Small intestine (tissue), 7 donors: ENCODE results near the gene FAM219A. TPM values are rescaled to one million over a fixed set of nuclear protein-coding genes. Genes with fewer than 3 reads are reported as not detected.
A peak's percentile ranks its signal among the peaks of the same experiment; 100 is the strongest.

ENCODE experiments used
- DNase-seq, 2 donors: peaks; one replicate each; pipeline versions ENCODE4 v3.0.0 to v3.0.0-alpha.2; 2013
- FAIRE-seq: peaks from 2 replicates; lab custom pipeline; 2012; peaks lifted over from hg19 to GRCh38; lab: Jason Lieb, UNC
- H3K27ac ChIP-seq, 3 donors: one replicate each; pipeline ENCODE4 v1.5.1; 2013; ENCODE audit warnings: low read length in 2 of 3, mild to moderate bottlenecking in 2 of 3, control low read depth in 1 of 3, inconsistent platforms in 1 of 3, low read depth in 1 of 3, moderate library complexity in 1 of 3
- H3K27me3 ChIP-seq, 3 donors: one replicate each; pipeline ENCODE4 v1.6.1; 2013; ENCODE audit warnings: low read length in 3 of 3, inconsistent platforms in 1 of 3; ENCODE audit not compliant: control insufficient read depth in 3 of 3, insufficient read depth in 3 of 3
- H3K36me3 ChIP-seq, 3 donors: one replicate each; pipeline ENCODE4 v1.6.1; 2013; ENCODE audit warnings: low read length in 3 of 3, inconsistent platforms in 1 of 3, low read depth in 1 of 3, mild to moderate bottlenecking in 1 of 3, moderate library complexity in 1 of 3; ENCODE audit not compliant: control insufficient read depth in 3 of 3, insufficient read depth in 2 of 3
- H3K4me1 ChIP-seq, 3 donors: one replicate each; pipeline ENCODE4 v1.6.1; 2013; ENCODE audit warnings: low read length in 2 of 3, inconsistent platforms in 1 of 3, low read depth in 1 of 3, mild to moderate bottlenecking in 1 of 3, moderate library complexity in 1 of 3; ENCODE audit not compliant: control insufficient read depth in 3 of 3, insufficient read depth in 2 of 3
- H3K4me3 ChIP-seq, 3 donors: one replicate each; pipeline ENCODE4 v1.5.1; 2013; ENCODE audit warnings: low read length in 3 of 3, control low read depth in 1 of 3, inconsistent platforms in 1 of 3, low read depth in 1 of 3, mild to moderate bottlenecking in 1 of 3, moderate library complexity in 1 of 3
- H3K9me3 ChIP-seq, 2 donors: one replicate each; pipeline ENCODE4 v1.6.1; 2013; ENCODE audit warnings: low read depth in 1 of 2, low read length in 1 of 2; ENCODE audit not compliant: control insufficient read depth in 2 of 2, insufficient read depth in 1 of 2
- WGBS, 3 donors: extraction: QIAGEN DNeasy Blood & Tissue Kit; methylation state at CpG; one replicate each; pipeline ENCODE4 v1.1.7; 2013; 5-methylcytosine and 5-hydroxymethylcytosine counted together
- polyA plus RNA-seq, 4 donors: library from polyadenylated mRNA; stranded (reverse) in 3 of 4; unstranded in 1 of 4; fragments of 200-250 nt in 3 of 4; fragments of 120-200 nt in 1 of 4; gene quantifications; one replicate each; pipeline versions ENCODE4 v1.2.1 to v1.2.3, GENCODE V29; 2013
- donor health status: healthy with polysubstance abuse.
- donor health status: control.
- donor health status: control.
- donor health status: Bipolar disorder and iron deficiency.
- donor health status: healthy.

Gene FAM219A
- polyA plus RNA-seq, 4 donors, result 2.7 to 9.0 (median 4.5) TPM

DNA sequence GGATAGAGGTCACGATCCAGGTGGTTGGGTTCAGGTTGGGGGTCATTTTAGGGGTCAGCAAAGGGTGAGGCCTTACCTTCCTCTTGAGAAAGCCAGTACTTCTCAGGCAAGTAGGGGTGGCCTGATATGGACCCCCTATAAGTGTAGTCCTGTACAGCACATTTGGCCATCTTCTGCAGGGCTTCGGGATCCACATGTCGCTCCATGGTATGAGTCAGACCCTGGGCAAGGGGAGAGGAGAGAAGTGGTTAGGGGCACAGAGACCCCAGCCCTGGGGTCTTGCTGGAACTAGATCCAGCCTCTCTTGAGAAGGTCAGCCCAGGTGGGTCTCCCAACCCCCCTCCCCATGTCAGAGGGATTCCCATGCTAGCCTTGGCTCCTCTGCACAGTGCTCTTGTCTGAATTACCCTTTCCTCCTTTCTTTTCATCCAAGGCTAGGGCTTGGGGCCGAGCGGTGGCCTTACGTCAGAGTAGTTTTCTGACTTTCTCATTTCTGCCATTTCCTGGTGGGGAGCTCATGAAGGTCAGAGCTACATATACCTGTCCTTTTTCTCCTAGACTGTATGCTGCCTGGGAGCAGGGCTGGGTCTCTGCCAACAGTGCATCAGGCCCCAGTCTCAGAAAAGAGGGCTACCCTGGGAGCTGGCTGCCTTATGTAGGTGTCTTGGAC is 72.7 kb downstream of the FAM219A start:
- no peak overlapping the region for H3K27ac ChIP-seq
- DNase-seq, result no peak
- WGBS, 3 donors, result 91 to 97% (median 95%) methylated on average over 6 of the region's 6 CpGs
- no peak overlapping the region for H3K4me3 ChIP-seq
- peaks cover 0 to 8% (median 0%) of the 10 kb centered on the region in 3 donors for H3K4me1 ChIP-seq
- peaks cover 0 to 15% (median 0%) of the 10 kb centered on the region in 3 donors for H3K27me3 ChIP-seq
- H3K9me3 ChIP-seq, result no peaks in the 10 kb centered on the region
- no peaks in the 10 kb centered on the region for H3K36me3 ChIP-seq
- no peak for FAIRE-seq

DNA sequence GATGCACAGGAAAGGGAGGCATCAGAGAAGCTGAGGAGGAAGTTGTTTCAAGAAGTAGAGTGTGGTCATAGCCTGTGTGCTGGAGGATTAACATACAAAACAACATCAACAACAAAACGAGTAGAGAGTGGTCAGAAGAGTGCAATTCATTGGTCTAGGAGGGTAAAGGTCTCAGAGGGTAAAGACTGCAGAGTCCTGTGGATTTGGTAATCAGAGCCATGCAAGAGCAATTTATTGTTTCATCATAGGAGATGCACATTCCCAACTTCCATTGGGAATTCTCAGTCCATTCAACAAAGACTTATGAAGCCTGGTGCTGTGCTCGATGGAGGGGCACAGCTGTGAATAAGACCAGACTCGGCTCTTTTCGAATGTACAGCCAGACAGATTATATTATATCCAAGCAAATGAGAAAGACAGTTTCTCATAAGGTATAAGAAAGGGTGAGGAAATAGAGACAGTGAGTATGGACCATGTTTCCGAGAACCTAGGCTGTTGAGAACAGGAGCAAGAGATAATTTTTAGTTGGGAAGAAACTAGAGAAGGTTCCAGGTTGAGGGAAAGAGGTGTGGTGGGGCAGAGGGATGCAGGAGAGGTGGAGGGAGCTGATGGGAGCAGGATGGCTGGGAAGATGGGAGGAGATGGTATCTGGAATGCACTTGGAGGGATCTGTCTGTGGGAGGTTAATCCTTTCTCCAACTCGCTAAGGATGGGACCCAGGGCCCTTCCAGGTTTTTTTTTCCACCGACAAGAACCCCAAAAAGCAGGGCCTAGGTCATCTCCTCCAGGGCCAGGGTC is 73.8 kb downstream of the FAM219A start:
- Histone ChIP-seq H3K4me1 (peaks cover 2 to 18% (median 4%) of the 10 kb centered on the region in 3 donors), H3K4me3 (no peak overlapping the region), H3K27ac (no peak overlapping the region), H3K36me3 (no peaks in the 10 kb centered on the region), H3K9me3 (no peaks in the 10 kb centered on the region), H3K27me3 (peaks cover 0 to 12% (median 0%) of the 10 kb centered on the region in 3 donors)
- FAIRE-seq, result no peak
- DNase-seq, result peak in 1 of 2 donors; percentile 11
- 78 to 83% (median 79%) methylated on average over 7 of the region's 7 CpGs for WGBS, 3 donors

DNA sequence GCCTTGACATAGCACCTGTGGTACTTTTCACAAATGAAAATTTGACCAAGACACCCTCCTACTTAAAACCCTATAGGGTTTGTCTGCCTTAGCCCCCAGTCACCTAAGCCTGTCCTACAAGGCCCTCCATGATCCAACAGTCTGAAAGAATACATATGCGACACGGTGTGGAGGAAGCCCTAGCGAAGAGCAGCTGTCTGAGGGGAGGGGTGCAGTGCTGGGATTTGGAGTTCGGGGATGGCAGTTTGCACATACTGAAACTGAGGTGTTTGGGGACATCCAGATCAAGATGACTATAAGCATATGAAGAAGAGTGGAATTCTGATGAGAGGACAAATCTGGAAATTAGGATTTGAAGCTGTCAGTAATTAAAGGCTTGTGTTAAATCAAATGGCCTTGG is 74.5 kb downstream of the FAM219A start:
- 83 to 93% (median 90%) methylated on average over 4 of the region's 4 CpGs for WGBS, 3 donors
- Histone ChIP-seq H3K27me3 (peaks cover 0 to 12% (median 0%) of the 10 kb centered on the region in 3 donors), H3K27ac (no peak overlapping the region), H3K9me3 (no peaks in the 10 kb centered on the region), H3K36me3 (no peaks in the 10 kb centered on the region), H3K4me3 (no peak overlapping the region), H3K4me1 (peaks cover 2 to 22% (median 4%) of the 10 kb centered on the region in 3 donors)
- FAIRE-seq (no peak), DNase-seq (no peak)

DNA sequence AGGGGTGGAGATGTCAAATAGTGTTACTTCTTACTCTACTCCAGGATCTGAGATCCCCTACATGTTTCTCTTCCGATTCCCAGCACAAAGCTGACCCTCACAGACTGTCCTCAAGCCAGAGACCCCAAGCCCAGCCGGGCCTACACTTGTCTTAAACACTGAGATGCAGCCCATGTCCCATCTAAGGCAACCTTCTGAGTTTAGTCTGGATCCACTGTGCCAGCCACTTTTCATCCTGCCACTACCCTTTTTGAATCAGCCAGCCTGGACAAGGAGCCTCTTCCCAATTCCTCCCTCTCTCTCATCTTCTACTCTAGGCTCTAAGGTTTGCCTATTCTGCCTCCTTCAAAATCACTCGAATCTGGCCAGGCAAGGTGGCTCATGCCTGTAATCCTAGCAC is 75.5 kb downstream of the FAM219A start:
- H3K4me3 ChIP-seq, result no peak overlapping the region
- no peak overlapping the region for H3K27ac ChIP-seq
- DNase-seq (no peak), FAIRE-seq (no peak)
- 82 to 91% (median 86%) methylated on average over 3 of the region's 3 CpGs for WGBS, 3 donors
- H3K36me3 ChIP-seq, result no peaks in the 10 kb centered on the region
- no peaks in the 10 kb centered on the region for H3K9me3 ChIP-seq
- H3K4me1 ChIP-seq, result peaks cover 2 to 22% (median 4%) of the 10 kb centered on the region in 3 donors
- peaks cover 0 to 12% (median 0%) of the 10 kb centered on the region in 3 donors for H3K27me3 ChIP-seq

DNA sequence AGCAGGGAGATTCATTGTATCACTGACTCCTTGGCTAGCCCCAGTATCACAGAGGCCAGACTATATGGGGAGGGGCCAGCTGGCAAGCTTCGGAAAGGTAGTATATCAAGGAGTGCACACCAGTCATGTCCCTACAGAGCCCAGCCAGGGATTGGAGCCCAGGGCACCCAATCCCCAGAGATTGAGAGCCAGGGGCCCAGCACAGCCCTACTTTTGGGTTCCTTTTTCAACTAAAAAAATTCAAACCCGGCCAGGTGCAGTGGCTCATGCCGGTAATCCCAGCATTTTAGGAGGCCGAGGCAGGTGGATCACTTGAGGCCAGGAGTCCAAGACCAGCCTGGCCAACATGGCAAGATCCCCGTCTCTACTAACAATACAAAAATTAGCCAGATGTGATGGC is 76.3 kb downstream of the FAM219A start:
- Histone ChIP-seq H3K27ac (no peak overlapping the region), H3K9me3 (no peaks in the 10 kb centered on the region), H3K36me3 (no peaks in the 10 kb centered on the region), H3K4me3 (no peak overlapping the region), H3K27me3 (peaks cover 0 to 12% (median 0%) of the 10 kb centered on the region in 3 donors), H3K4me1 (peaks cover 2 to 28% (median 4%) of the 10 kb centered on the region in 3 donors)
- WGBS, 3 donors, result 83 to 95% (median 87%) methylated on average over 5 of the region's 5 CpGs
- no peak for DNase-seq
- no peak for FAIRE-seq

DNA sequence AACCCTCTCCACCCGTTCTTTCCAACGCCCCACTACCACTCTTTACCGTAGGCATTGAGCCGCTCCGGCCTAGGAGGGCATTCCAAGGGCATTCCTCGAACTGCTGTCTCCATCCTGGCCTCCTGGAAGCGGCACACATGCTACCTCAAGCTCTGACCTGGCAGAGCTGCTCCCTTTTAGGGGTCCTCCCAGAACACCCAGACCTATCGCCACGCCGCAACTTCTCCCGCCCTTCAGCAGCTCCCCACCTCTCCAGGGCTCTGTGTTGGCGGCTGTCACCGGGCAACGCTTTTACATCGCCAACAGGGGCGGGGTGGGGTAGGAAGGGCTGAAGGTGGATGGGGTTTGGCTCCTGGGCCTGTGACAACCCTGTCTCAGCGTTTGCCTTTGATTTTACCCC is 77.0 kb downstream of the FAM219A start:
- FAIRE-seq (no peak), DNase-seq (peak; percentile 69 to 71)
- Histone ChIP-seq H3K27me3 (peaks cover 0 to 12% (median 0%) of the 10 kb centered on the region in 3 donors), H3K9me3 (no peaks in the 10 kb centered on the region), H3K36me3 (no peaks in the 10 kb centered on the region), H3K4me1 (peaks cover 2 to 28% (median 4%) of the 10 kb centered on the region in 3 donors), H3K4me3 (peak overlapping the region in 2 of 3 donors; percentile 48 to 52), H3K27ac (peak overlapping the region in 1 of 3 donors; percentile 43)
- 11 to 33% (median 23%) methylated on average over 17 of the region's 17 CpGs for WGBS, 3 donors

DNA sequence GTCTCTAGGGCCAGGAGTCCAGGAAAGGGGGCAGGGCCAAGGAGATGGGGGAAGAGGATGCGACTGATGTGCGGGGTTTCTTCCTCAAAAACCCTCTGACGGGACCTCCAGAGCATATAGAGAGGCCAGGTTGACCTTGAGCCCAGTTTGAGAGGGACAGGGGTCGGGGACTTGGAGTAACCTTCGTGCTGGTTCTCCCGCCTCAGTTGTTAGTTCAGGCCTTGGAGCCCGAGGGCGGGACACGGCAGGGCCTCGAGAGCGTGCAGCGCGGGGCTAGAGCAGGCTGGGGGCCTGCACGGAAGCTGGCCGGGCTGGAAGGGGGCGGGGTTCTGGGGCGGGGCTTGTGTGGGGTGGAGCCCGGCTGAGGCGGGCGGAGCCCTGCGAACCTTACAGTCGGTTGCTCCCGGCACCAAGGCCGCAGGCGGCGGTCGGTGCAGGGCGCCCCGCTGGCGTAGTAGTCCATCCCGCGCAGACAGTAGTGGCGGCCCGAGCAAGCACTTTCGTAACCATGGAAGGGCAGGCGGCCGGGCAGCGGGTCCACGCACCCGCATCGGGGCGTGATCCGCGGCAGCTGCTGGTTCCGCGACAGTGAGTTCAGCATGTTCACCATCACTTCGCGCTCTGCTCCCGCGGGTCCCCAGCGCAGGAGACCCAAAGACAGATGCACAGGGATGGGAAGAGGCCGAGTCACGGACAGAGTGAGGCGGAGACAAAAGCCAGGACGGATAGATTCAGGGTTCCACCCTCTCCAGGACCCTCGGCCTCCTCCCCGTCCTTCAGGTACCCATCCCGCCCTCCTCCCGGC is 77.7 kb downstream of the FAM219A start:
- Histone ChIP-seq H3K9me3 (no peaks in the 10 kb centered on the region), H3K4me3 (peak overlapping the region; percentile 38 to 52 (median 48)), H3K4me1 (peaks cover 2 to 32% (median 4%) of the 10 kb centered on the region in 3 donors), H3K27ac (peak overlapping the region; percentile 32 to 61 (median 60)), H3K36me3 (no peaks in the 10 kb centered on the region), H3K27me3 (peaks cover 0 to 12% (median 0%) of the 10 kb centered on the region in 3 donors)
- peak; percentile 81 to 92 for DNase-seq
- FAIRE-seq, result no peak
- WGBS, 3 donors, result 2 to 3% (median 2%) methylated on average over 46 to 59 of the region's 59 CpGs
